ENCODE data around the gene DCANP1. TPM values are rescaled to one million over a fixed set of nuclear protein-coding genes. Genes with fewer than 3 reads are reported as not detected.

The DCANP1 gene
- total RNA-seq, 2 experiments from 2014 or later: 0.08 TPM; not detected in 1

DNA sequence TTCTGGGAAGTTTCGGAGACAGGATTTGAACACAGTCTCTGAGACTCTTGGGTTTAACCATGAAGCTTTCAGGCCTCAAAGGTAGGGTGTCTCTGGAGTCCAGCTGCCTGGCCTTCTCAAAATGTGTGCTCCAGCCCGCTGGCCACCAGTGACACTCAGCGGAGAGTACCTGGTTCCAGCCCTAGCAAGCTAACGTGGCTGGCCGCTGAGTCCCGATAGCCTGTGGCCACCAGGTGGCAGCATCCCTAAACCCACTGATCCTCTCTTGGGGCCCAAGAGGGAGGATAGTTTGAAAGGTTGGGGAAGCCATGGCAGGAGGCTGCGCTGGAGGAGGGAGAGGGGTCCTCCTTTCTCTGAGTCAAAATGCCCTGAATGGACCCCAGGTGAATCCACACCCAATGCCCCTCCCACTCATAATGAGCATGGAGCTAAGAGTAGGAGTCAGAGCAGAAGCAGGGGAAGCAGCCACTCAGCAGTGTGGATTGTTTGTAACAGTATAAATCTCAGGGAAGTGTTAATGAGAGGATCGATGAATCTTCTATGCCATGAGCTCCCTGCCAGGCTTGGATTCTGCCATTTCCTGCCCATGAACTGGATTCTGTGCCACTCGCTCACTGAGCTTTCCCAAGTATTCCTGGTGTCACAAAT lies 10.4 kb upstream of the DCANP1 start:
- Mint-ChIP-seq H3K27me3 (peaks cover 41% of the 10 kb centered on the region), H3K9me3 (no peaks in the 10 kb centered on the region), H3K4me1 (ENCODE audit: low read depth) (peaks cover 5% of the 10 kb centered on the region), H3K36me3 (ENCODE audit: low read depth) (no peaks in the 10 kb centered on the region), H3K4me3 (no peak overlapping the region), H3K27ac (no peak overlapping the region)
- TF ChIP-seq, protein P1, sequence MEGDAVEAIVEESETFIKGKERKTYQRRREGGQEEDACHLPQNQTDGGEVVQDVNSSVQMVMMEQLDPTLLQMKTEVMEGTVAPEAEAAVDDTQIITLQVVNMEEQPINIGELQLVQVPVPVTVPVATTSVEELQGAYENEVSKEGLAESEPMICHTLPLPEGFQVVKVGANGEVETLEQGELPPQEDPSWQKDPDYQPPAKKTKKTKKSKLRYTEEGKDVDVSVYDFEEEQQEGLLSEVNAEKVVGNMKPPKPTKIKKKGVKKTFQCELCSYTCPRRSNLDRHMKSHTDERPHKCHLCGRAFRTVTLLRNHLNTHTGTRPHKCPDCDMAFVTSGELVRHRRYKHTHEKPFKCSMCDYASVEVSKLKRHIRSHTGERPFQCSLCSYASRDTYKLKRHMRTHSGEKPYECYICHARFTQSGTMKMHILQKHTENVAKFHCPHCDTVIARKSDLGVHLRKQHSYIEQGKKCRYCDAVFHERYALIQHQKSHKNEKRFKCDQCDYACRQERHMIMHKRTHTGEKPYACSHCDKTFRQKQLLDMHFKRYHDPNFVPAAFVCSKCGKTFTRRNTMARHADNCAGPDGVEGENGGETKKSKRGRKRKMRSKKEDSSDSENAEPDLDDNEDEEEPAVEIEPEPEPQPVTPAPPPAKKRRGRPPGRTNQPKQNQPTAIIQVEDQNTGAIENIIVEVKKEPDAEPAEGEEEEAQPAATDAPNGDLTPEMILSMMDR (IDR thresholded peaks at IDR 0.05): peak; percentile 80
- POLR2A ChIA-PET: interaction anchor here (1.2 kb wide), 1 partner anchor 96 kb away, joined by 3 read pairs; no protein-coding TSS in a partner anchor
- Histone ChIP-seq H3K9me3 (ENCODE audit: control insufficient read depth in 1 of 2, insufficient read depth in 1 of 2, low read length in 2 of 2) (no peaks in the 10 kb centered on the region), H3K4me1 (ENCODE audit: insufficient read depth, low read length) (peaks cover 7% of the 10 kb centered on the region), H3K36me3 (ENCODE audit: insufficient read depth, low read length) (no peaks in the 10 kb centered on the region), H3K27me3 (ENCODE audit: control insufficient read depth in 1 of 2, insufficient read depth in 2 of 2, low read length in 2 of 2) (peaks cover 0 to 7% of the 10 kb centered on the region in 2 experiments), H3K27ac (ENCODE audit: low read depth in 1 of 2, low read length in 2 of 2) (no peak overlapping the region), H3K4me3 (ENCODE audit: low read length) (no peak overlapping the region)
- ATAC-seq (ENCODE audit: poor library complexity) (peak; percentile 57), DNase-seq (peak; percentile 22 to 71 (median 43))
- intact Hi-C loops (cut with DNase I, micrococcal nuclease): no loop called here
- CTCF ChIA-PET: interaction anchor here (1.1 to 1.3 kb wide), 2 partner anchors 31 to 94 kb away, joined by 3 to 4 read pairs; no protein-coding TSS in a partner anchor

DNA sequence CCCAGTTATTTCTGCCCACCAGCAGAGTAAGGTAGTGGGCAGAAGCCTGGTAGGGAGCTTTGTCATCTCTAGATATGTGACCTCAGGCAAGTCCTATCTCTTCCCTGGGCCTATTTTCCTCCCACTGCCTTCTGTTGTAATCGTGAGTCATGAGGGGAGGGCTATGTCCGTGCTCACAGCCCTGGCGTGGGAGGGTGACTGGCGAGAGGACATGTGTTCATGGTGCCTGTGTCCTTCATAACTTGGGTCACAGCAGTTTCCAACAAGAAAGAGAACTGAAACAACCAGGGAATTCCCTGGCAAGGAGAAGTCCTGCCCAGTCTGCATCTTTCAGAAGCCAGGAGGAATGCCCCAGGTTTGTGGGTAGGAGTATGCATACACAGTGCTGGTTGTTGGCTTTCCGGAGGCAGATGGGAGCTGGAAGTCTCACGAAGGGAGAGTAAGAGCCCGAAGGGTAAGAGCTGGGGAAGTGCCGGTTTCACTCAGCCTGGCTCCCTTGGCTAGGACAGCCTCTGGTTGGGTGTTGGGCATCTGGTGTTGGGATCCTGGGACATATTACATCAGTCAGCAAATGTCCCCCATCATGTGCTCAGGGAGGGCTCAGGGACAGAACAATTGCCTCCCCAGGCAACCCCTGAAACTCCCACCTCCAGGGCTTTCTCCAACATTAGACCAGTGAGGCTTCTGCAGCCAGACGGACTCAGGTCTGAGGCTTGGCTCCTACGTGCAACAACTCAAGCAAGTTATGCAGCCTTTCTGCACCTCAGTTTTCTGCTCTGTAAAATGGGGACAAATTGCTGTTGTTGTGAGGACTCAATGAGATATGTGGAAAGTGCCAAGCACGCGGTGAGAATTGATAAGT lies 9.3 kb upstream of the DCANP1 start:
- peaks cover 0 to 7% of the 10 kb centered on the region in 2 experiments for H3K27me3 ChIP-seq (ENCODE audit: control insufficient read depth in 1 of 2, insufficient read depth in 2 of 2, low read length in 2 of 2)
- H3K9me3 ChIP-seq (ENCODE audit: control insufficient read depth in 1 of 2, insufficient read depth in 1 of 2, low read length in 2 of 2): no peaks in the 10 kb centered on the region
- H3K4me3 ChIP-seq (ENCODE audit: low read length): no peak overlapping the region
- Mint-ChIP-seq H3K4me1 (ENCODE audit: low read depth) (no peaks in the 10 kb centered on the region), H3K27ac (no peak overlapping the region), H3K27me3 (peaks cover 35% of the 10 kb centered on the region), H3K9me3 (no peaks in the 10 kb centered on the region), H3K36me3 (ENCODE audit: low read depth) (no peaks in the 10 kb centered on the region), H3K4me3 (no peak overlapping the region)
- no peak for ATAC-seq (ENCODE audit: poor library complexity)
- H3K4me1 ChIP-seq (ENCODE audit: insufficient read depth, low read length): peaks cover 3% of the 10 kb centered on the region
- ChIA-PET POLR2A (no interaction called here), CTCF (interaction anchor here (1.3 kb wide), 1 partner anchor 30 kb away, joined by 4 read pairs; no protein-coding TSS in a partner anchor)
- TF ChIP-seq, protein P1 (IDR thresholded peaks at IDR 0.05): no peak
- no peak overlapping the region for H3K27ac ChIP-seq (ENCODE audit: low read depth in 1 of 2, low read length in 2 of 2)
- H3K36me3 ChIP-seq (ENCODE audit: insufficient read depth, low read length): no peaks in the 10 kb centered on the region
- intact Hi-C loops (cut with DNase I, micrococcal nuclease): no loop called here
- DNase-seq: peak in 2 of 14 experiments; percentile 74 to 81

DNA sequence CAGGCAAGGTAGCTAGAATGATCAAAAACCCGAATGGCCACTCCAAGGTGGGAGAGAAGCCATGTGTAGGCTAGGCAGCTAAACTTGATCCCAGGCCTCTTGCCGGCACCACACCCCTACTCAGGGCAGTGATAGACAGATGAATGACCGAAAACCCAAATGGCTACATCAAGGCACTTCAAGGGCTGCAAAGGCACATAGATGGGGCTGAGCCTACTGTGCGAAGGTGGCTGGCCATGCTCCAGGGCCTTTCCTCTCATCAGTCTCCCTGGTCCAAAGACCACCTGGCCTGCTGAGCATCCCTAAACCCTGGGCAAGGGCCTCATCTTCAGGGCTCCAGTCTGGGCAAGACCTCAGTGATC lies 8.7 kb upstream of the DCANP1 start:
- H3K36me3 ChIP-seq (ENCODE audit: insufficient read depth, low read length): no peaks in the 10 kb centered on the region
- H3K9me3 ChIP-seq (ENCODE audit: control insufficient read depth in 1 of 2, insufficient read depth in 1 of 2, low read length in 2 of 2): no peaks in the 10 kb centered on the region
- Mint-ChIP-seq H3K4me3 (no peak overlapping the region), H3K27me3 (peaks cover 34% of the 10 kb centered on the region), H3K36me3 (ENCODE audit: low read depth) (no peaks in the 10 kb centered on the region), H3K9me3 (no peaks in the 10 kb centered on the region), H3K27ac (no peak overlapping the region), H3K4me1 (ENCODE audit: low read depth) (no peaks in the 10 kb centered on the region)
- peaks cover 3% of the 10 kb centered on the region for H3K4me1 ChIP-seq (ENCODE audit: insufficient read depth, low read length)
- POLR2A ChIA-PET: no interaction called here
- CTCF ChIA-PET: no interaction called here
- DNase-seq: no peak
- H3K4me3 ChIP-seq (ENCODE audit: low read length): no peak overlapping the region
- ATAC-seq (ENCODE audit: poor library complexity): no peak
- H3K27ac ChIP-seq (ENCODE audit: low read depth in 1 of 2, low read length in 2 of 2): no peak overlapping the region
- TF ChIP-seq, protein P1 (IDR thresholded peaks at IDR 0.05): no peak
- H3K27me3 ChIP-seq (ENCODE audit: control insufficient read depth in 1 of 2, insufficient read depth in 2 of 2, low read length in 2 of 2): peaks cover 0 to 7% of the 10 kb centered on the region in 2 experiments
- intact Hi-C loops (cut with DNase I, micrococcal nuclease): no loop called here
